HepG2 (cell line): Measurements from ENCODE around the gene ANG. TPM values are rescaled to one million over a fixed set of nuclear protein-coding genes. Genes with fewer than 3 reads are reported as not detected.

Source experiments
- MZF1 ChIP-seq: sonication (generic); formaldehyde crosslinking; IDR thresholded peaks from 2 replicates; pipeline ENCODE4 v1.8.1; 2023; ENCODE audit warnings: mild to moderate bottlenecking, missing genetic modification reagents, borderline replicate concordance
- NR3C1 ChIP-seq: sonication (generic); formaldehyde crosslinking; IDR thresholded peaks from 2 replicates; pipeline ENCODE4 v1.4.0; 2020; ENCODE audit warnings: missing genetic modification reagents
- PITX1 ChIP-seq: sonication (generic); formaldehyde crosslinking; IDR thresholded peaks from 2 replicates; pipeline ENCODE4 v1.5.1; 2020; ENCODE audit warnings: mild to moderate bottlenecking, missing genetic modification reagents
- SKI ChIP-seq: fragments of 450-650 bp; IDR thresholded peaks from one replicate; pipeline ENCODE4 v1.6.1; 2018; ENCODE audit warnings: mild to moderate bottlenecking; ENCODE audit not compliant: partially characterized antibody
- SMARCC2 ChIP-seq: fragments of 450-650 bp; IDR thresholded peaks from 2 replicates; pipeline ENCODE4 v1.6.1; 2017; ENCODE audit warnings: antibody characterized with exemption, mild to moderate bottlenecking
- SNAI1 ChIP-seq: sonication (generic); formaldehyde crosslinking; IDR thresholded peaks from 2 replicates; pipeline ENCODE4 v1.5.0; 2020; ENCODE audit warnings: mild to moderate bottlenecking, missing genetic modification reagents, borderline replicate concordance
- ZC3H4 ChIP-seq: sonication (generic); formaldehyde crosslinking; IDR thresholded peaks from 2 replicates; pipeline ENCODE4 v1.4.0; 2020; ENCODE audit warnings: missing genetic modification reagents, borderline replicate concordance
- ZMYM2 ChIP-seq: sonication (generic); formaldehyde crosslinking; IDR thresholded peaks from 2 replicates; pipeline ENCODE4 v1.8.0; 2022; ENCODE audit warnings: mild to moderate bottlenecking, missing genetic modification reagents
- ZNF496 ChIP-seq: sonication (generic); formaldehyde crosslinking; IDR thresholded peaks from 2 replicates; pipeline ENCODE4 v1.8.1; 2023; ENCODE audit warnings: mild to moderate bottlenecking, moderate library complexity, missing genetic modification reagents; ENCODE audit not compliant: insufficient replicate concordance
- polyA plus RNA-seq, 8 experiments: library from polyadenylated mRNA; depleted of rRNA in 3 of 8; stranded (reverse) in 7 of 8; unstranded in 1 of 8; fragments of >200 nt; fragmentation: Illumina TruSeq in 4 of 8; extraction: Trizol in 4 of 8; gene quantifications; 2 replicates each; pipeline versions ENCODE4 v1.2.1 to v1.2.3, GENCODE V29; 2011 to 2016; ENCODE audit warnings: low read depth in 4 of 8, missing spikeins in 1 of 8, mixed read lengths in 1 of 8; ENCODE audit not compliant: insufficient read depth in 1 of 8
- total RNA-seq, 5 experiments: library from RNA; depleted of rRNA; stranded (reverse); fragments of >200 nt; fragmentation: Illumina TruSeq; extraction: Trizol; gene quantifications; 2 replicates each; pipeline ENCODE4 v1.2.3, GENCODE V29; 2016; ENCODE audit warnings: low read depth in 1 of 5
- TF ChIP-seq, protein P1 (sequence below): sonication (generic); formaldehyde crosslinking; IDR thresholded peaks from 2 replicates; pipeline ENCODE4 v1.4.0; 2020; ENCODE audit warnings: mild to moderate bottlenecking, missing genetic modification reagents, borderline replicate concordance
- TF ChIP-seq, protein P2 (sequence below): IDR thresholded peaks from 2 replicates; pipeline ENCODE4 v1.6.1; 2016; ENCODE audit warnings: low read depth
- TF ChIP-seq, protein P3 (sequence below): IDR thresholded peaks from 2 replicates; pipeline ENCODE4 v1.6.1; 2016; ENCODE audit warnings: missing genetic modification reagents, missing compliant biosample characterization
- TF ChIP-seq, protein P4 (sequence below): sonication (generic); formaldehyde crosslinking; IDR thresholded peaks from 2 replicates; pipeline ENCODE4 v1.8.1; 2023; ENCODE audit warnings: mild to moderate bottlenecking, missing genetic modification reagents, borderline replicate concordance
- TF ChIP-seq, protein P5 (sequence below): sonication (generic); formaldehyde crosslinking; IDR thresholded peaks from 2 replicates; pipeline ENCODE4 v1.4.0; 2020; ENCODE audit warnings: missing genetic modification reagents, mild to moderate bottlenecking, borderline replicate concordance
- TF ChIP-seq, protein P6 (sequence below): sonication (generic); formaldehyde crosslinking; IDR thresholded peaks from 2 replicates; pipeline ENCODE4 v1.5.1; 2020; ENCODE audit warnings: mild to moderate bottlenecking, missing genetic modification reagents

ANG gene
- total and polyA plus RNA-seq, 2 of the 13 experiments (the other 11 are each of a cell fraction or from before 2014, with no cell fraction given), result 83.6 to 401 TPM

DNA sequence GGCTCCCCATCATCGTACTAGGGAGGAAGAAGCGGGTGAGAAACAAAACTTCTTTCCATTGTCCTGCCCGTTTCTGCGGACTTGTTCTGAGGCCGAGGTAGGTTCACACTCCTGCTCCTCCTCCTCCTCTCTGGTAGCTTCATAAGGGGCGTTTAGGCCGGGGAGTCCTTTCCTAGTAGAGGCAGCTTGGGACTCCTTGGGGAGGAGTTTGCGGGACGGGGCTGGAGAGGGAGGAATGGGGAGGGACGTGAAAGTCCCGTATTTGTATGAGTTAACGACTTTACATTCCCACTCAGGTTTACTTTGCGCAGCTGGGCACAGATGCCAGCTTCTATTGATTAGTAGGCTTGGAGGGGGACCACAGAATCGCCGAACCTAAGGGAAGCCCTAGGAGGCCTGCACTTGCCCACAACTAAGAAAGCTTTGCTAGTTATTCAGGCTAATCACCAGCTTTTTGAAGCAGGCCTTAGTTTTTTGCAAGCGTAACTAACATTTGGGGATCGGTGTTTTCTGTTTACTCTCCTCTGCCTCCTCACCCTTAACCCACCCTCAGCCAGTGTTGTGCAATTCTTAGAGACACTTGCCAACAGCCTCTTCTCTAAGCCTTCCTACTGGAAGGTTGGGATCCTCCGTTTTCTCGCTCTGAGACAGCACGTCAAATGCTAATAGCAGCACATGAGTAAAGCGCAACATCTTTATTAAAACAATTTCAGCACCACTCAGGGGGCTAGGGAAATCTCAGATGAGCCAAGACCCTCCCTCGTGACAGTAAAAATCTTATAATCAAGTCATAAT lies 3.7 kb upstream of the ANG start (continued):
- TF ChIP-seq, protein P1, sequence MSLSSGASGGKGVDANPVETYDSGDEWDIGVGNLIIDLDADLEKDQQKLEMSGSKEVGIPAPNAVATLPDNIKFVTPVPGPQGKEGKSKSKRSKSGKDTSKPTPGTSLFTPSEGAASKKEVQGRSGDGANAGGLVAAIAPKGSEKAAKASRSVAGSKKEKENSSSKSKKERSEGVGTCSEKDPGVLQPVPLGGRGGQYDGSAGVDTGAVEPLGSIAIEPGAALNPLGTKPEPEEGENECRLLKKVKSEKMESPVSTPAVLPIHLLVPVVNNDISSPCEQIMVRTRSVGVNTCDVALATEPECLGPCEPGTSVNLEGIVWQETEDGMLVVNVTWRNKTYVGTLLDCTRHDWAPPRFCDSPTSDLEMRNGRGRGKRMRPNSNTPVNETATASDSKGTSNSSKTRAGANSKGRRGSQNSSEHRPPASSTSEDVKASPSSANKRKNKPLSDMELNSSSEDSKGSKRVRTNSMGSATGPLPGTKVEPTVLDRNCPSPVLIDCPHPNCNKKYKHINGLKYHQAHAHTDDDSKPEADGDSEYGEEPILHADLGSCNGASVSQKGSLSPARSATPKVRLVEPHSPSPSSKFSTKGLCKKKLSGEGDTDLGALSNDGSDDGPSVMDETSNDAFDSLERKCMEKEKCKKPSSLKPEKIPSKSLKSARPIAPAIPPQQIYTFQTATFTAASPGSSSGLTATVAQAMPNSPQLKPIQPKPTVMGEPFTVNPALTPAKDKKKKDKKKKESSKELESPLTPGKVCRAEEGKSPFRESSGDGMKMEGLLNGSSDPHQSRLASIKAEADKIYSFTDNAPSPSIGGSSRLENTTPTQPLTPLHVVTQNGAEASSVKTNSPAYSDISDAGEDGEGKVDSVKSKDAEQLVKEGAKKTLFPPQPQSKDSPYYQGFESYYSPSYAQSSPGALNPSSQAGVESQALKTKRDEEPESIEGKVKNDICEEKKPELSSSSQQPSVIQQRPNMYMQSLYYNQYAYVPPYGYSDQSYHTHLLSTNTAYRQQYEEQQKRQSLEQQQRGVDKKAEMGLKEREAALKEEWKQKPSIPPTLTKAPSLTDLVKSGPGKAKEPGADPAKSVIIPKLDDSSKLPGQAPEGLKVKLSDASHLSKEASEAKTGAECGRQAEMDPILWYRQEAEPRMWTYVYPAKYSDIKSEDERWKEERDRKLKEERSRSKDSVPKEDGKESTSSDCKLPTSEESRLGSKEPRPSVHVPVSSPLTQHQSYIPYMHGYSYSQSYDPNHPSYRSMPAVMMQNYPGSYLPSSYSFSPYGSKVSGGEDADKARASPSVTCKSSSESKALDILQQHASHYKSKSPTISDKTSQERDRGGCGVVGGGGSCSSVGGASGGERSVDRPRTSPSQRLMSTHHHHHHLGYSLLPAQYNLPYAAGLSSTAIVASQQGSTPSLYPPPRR (CRISPR knock-in tag), result peak; percentile 53; the same call in 1 of the 2 replicates
- TF ChIP-seq PITX1 (no peak), ZNF496 (CRISPR knock-in tag) (no peak), ZMYM2 (CRISPR knock-in tag) (no peak), SNAI1 (CRISPR knock-in tag) (no peak; the same call in none of the 2 replicates), SKI (no peak), ZC3H4 (CRISPR knock-in tag) (no peak; the same call in 1 of the 2 replicates), NR3C1 (CRISPR knock-in tag) (no peak), MZF1 (no peak), SMARCC2 (no peak)
- TF ChIP-seq, protein P2, sequence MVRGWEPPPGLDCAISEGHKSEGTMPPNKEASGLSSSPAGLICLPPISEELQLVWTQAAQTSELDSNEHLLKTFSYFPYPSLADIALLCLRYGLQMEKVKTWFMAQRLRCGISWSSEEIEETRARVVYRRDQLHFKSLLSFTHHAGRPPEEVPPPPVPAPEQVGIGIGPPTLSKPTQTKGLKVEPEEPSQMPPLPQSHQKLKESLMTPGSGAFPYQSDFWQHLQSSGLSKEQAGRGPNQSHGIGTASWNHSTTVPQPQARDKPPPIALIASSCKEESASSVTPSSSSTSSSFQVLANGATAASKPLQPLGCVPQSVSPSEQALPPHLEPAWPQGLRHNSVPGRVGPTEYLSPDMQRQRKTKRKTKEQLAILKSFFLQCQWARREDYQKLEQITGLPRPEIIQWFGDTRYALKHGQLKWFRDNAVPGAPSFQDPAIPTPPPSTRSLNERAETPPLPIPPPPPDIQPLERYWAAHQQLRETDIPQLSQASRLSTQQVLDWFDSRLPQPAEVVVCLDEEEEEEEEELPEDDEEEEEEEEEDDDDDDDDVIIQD (CRISPR knock-in tag), result no peak
- TF ChIP-seq, protein P3, sequence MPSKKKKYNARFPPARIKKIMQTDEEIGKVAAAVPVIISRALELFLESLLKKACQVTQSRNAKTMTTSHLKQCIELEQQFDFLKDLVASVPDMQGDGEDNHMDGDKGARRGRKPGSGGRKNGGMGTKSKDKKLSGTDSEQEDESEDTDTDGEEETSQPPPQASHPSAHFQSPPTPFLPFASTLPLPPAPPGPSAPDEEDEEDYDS (CRISPR knock-in tag), result peak; percentile 5; the same call in 1 of the 2 replicates
- TF ChIP-seq, protein P4, sequence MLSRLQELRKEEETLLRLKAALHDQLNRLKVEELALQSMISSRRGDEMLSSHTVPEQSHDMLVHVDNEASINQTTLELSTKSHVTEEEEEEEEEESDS, result no peak
- TF ChIP-seq, protein P5, sequence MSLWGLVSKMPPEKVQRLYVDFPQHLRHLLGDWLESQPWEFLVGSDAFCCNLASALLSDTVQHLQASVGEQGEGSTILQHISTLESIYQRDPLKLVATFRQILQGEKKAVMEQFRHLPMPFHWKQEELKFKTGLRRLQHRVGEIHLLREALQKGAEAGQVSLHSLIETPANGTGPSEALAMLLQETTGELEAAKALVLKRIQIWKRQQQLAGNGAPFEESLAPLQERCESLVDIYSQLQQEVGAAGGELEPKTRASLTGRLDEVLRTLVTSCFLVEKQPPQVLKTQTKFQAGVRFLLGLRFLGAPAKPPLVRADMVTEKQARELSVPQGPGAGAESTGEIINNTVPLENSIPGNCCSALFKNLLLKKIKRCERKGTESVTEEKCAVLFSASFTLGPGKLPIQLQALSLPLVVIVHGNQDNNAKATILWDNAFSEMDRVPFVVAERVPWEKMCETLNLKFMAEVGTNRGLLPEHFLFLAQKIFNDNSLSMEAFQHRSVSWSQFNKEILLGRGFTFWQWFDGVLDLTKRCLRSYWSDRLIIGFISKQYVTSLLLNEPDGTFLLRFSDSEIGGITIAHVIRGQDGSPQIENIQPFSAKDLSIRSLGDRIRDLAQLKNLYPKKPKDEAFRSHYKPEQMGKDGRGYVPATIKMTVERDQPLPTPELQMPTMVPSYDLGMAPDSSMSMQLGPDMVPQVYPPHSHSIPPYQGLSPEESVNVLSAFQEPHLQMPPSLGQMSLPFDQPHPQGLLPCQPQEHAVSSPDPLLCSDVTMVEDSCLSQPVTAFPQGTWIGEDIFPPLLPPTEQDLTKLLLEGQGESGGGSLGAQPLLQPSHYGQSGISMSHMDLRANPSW (CRISPR knock-in tag), result peak; percentile 43; the same call in 1 of the 2 replicates
- TF ChIP-seq, protein P6, sequence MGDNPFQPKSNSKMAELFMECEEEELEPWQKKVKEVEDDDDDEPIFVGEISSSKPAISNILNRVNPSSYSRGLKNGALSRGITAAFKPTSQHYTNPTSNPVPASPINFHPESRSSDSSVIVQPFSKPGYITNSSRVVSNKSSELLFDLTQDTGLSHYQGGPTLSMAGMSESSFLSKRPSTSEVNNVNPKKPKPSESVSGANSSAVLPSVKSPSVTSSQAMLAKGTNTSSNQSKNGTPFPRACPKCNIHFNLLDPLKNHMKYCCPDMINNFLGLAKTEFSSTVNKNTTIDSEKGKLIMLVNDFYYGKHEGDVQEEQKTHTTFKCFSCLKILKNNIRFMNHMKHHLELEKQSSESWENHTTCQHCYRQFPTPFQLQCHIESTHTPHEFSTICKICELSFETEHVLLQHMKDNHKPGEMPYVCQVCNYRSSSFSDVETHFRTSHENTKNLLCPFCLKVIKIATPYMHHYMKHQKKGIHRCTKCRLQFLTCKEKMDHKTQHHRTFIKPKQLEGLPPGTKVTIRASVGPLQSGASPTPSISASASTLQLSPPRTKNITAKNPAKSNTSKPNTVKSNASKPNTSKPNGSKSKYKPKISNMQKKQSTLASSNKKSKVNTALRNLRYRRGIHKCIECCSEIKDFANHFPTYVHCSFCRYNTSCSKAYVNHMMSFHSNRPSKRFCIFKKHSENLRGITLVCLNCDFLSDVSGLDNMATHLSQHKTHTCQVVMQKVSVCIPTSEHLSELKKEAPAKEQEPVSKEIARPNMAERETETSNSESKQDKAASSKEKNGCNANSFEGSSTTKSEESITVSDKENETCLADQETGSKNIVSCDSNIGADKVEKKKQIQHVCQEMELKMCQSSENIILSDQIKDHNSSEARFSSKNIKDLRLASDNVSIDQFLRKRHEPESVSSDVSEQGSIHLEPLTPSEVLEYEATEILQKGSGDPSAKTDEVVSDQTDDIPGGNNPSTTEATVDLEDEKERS (CRISPR knock-in tag), result no peak
